Stimulated activated CD8-positive, alpha-beta memory T cell treated with anti-CD3 and anti-CD28 coated beads, Interleukin-7, amount 100 ng/mL, for 48 hours (primary cell): Measurements from ENCODE around the gene WNT7B.

ENCODE experiments used
- DNase-seq, 2 donors: peaks; one replicate each; pipeline ENCODE4 v3.0.0-alpha.2; 2020; ENCODE audit warnings: low read depth in 1 of 2; ENCODE audit errors: extremely low read depth in 1 of 2

WNT7B gene

GRCh38 chr22:45997077-45997776 lies 20.3 kb upstream of the WNT7B start:
- no peak for DNase-seq

- no peak for DNase-seq
These were observed 19.5 kb upstream of the WNT7B start for GRCh38 chr22:45996241-45997076.

- no peak for DNase-seq
These were observed 18.6 kb upstream of the WNT7B start for GRCh38 chr22:45995405-45996101.

GRCh38 chr22:45994491-45995404 lies 17.8 kb upstream of the WNT7B start:
- DNase-seq: no peak

- DNase-seq: no peak
These were observed 16.9 kb upstream of the WNT7B start for GRCh38 chr22:45993841-45994240.

GRCh38 chr22:45993143-45993692 lies 16.3 kb upstream of the WNT7B start:
- DNase-seq: no peak

GRCh38 chr22:45992737-45993136 lies 15.8 kb upstream of the WNT7B start:
- no peak for DNase-seq

GRCh38 chr22:45991098-45991497 lies 14.1 kb upstream of the WNT7B start:
- no peak for DNase-seq

GRCh38 chr22:45987136-45987861 lies 10.3 kb upstream of the WNT7B start:
- no peak for DNase-seq

- no peak for DNase-seq
These were observed 7.5 kb upstream of the WNT7B start for GRCh38 chr22:45984316-45984916.

GRCh38 chr22:45983797-45984196 lies 6.8 kb upstream of the WNT7B start:
- no peak for DNase-seq

- no peak for DNase-seq
These were observed 3.8 kb upstream of the WNT7B start for GRCh38 chr22:45980761-45981160.

GRCh38 chr22:45980268-45980570 lies 3.3 kb upstream of the WNT7B start:
- no peak for DNase-seq

- DNase-seq: no peak
These were observed 1.3 kb upstream of the WNT7B start for GRCh38 chr22:45978275-45978713.

GRCh38 chr22:45977551-45978274 lies 751 bp upstream of the WNT7B start:
- DNase-seq: no peak

GRCh38 chr22:45976254-45977002 lies 534 bp downstream of the WNT7B start:
- DNase-seq: no peak

GRCh38 chr22:45975164-45976161 lies 1.5 kb downstream of the WNT7B start:
- DNase-seq: no peak
